Cardiac muscle cell (in vitro differentiated cells and primary cell): ENCODE data around the gene DNAJC3. TPM values are rescaled to one million over a fixed set of nuclear protein-coding genes. Genes with fewer than 3 reads are reported as not detected.
"Not testable (repeated sequence)": the region's sequence is repeated elsewhere in the genome, so short reads cannot be mapped to it uniquely, and the experiment has no call there.

Experiments used
- DNase-seq, 2 donors: peaks; one replicate each; pipeline versions ENCODE4 v3.0.0 to v3.0.0-alpha.2; 2010 to 2017; ENCODE audit warnings: low read depth in 1 of 2, low spot score in 1 of 2
- H3K27ac ChIP-seq: fragments of 200-600 bp; sonication (generic); 2 replicates; pipeline ENCODE4 v1.5.1; 2016
- H3K27me3 ChIP-seq: fragments of 200-600 bp; sonication (generic); 2 replicates; pipeline ENCODE4 v1.6.0; 2016; ENCODE audit warnings: control low read depth
- H3K36me3 ChIP-seq: fragments of 200-600 bp; sonication (generic); 2 replicates; pipeline ENCODE4 v1.5.1; 2016; ENCODE audit warnings: control low read depth
- H3K4me1 ChIP-seq: fragments of 200-600 bp; sonication (generic); 2 replicates; pipeline ENCODE4 v1.8.1; 2017; ENCODE audit warnings: low read depth, mild to moderate bottlenecking, mixed run types
- H3K4me3 ChIP-seq: fragments of 200-600 bp; sonication (generic); 2 replicates; pipeline ENCODE4 v1.5.1; 2016; ENCODE audit warnings: mild to moderate bottlenecking
- H3K9me3 ChIP-seq: fragments of 200-600 bp; sonication (generic); 2 replicates; pipeline ENCODE4 v1.5.1; 2017; ENCODE audit warnings: low read depth, mild to moderate bottlenecking, control low read depth
- polyA plus RNA-seq: library from polyadenylated mRNA; unstranded; fragments of >200 nt; fragmentation: Nextera tagmentation; extraction: Ambion mirVana; gene quantifications from 2 replicates; pipeline ENCODE4 v1.2.1, GENCODE V29; 2016
- total RNA-seq: library from RNA; depleted of rRNA; stranded (reverse); fragments of >200 nt; gene quantifications from 2 replicates; pipeline ENCODE4 v1.2.3, GENCODE V29; 2016
- TF ChIP-seq, protein P1 (sequence below): IDR thresholded peaks from 2 replicates; pipeline ENCODE4 v1.5.1; 2012; ENCODE audit warnings: low read depth, mild to moderate bottlenecking, low read length

DNAJC3 gene
- total and polyA plus RNA-seq, 2 experiments from 2014 or later: 13.6 to 15.3 TPM

DNA sequence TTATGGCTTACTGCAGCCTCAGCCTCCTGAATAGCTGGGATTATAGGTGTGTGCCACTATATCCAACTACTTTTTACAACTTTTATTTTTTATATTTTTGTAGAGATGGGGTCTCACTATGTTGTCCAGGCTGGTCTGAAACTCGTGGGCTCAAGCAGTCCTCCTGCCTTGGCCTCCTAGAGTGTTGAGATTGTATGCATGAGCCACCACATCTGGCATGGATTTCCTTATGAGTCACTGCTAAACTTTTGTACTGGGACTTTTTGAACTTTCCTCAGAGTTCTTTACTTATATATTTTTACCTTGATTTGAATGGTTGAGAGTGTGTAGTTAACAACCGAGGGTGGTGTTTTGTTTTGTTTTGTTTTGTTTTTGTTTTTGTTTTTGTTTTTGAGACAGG, 33.4 kb downstream of the DNAJC3 start:
- Histone ChIP-seq H3K4me1 (no peaks in the 10 kb centered on the region), H3K9me3 (no peaks in the 10 kb centered on the region), H3K27ac (no peak overlapping the region), H3K4me3 (no peak overlapping the region), H3K27me3 (no peaks in the 10 kb centered on the region), H3K36me3 (peaks cover 11% of the 10 kb centered on the region)
- TF ChIP-seq, protein P1, sequence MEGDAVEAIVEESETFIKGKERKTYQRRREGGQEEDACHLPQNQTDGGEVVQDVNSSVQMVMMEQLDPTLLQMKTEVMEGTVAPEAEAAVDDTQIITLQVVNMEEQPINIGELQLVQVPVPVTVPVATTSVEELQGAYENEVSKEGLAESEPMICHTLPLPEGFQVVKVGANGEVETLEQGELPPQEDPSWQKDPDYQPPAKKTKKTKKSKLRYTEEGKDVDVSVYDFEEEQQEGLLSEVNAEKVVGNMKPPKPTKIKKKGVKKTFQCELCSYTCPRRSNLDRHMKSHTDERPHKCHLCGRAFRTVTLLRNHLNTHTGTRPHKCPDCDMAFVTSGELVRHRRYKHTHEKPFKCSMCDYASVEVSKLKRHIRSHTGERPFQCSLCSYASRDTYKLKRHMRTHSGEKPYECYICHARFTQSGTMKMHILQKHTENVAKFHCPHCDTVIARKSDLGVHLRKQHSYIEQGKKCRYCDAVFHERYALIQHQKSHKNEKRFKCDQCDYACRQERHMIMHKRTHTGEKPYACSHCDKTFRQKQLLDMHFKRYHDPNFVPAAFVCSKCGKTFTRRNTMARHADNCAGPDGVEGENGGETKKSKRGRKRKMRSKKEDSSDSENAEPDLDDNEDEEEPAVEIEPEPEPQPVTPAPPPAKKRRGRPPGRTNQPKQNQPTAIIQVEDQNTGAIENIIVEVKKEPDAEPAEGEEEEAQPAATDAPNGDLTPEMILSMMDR: no peak
- DNase-seq: peak in 1 of 2 donors; percentile 61

DNA sequence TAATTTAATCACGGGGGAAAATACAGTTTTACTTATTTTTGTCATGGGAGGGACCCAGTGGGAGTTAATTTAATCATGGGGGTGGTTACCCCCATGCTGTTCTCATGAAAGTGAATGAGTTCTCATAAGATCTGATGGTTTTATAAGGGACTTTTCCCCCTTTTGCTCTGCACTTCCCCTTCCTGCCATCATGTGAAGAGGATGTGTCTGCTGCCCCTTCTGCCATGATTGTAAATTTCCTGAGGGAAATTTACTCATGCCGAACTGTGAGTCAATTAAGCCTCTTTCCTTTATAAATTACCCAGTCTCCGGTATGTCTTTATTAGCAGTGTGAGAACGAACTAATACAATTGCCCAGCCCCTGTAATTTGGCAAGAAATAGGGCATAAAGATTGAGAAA, 35.9 kb downstream of the DNAJC3 start:
- peaks cover 11% of the 10 kb centered on the region for H3K36me3 ChIP-seq
- H3K27me3 ChIP-seq: not testable (repeated sequence)

DNA sequence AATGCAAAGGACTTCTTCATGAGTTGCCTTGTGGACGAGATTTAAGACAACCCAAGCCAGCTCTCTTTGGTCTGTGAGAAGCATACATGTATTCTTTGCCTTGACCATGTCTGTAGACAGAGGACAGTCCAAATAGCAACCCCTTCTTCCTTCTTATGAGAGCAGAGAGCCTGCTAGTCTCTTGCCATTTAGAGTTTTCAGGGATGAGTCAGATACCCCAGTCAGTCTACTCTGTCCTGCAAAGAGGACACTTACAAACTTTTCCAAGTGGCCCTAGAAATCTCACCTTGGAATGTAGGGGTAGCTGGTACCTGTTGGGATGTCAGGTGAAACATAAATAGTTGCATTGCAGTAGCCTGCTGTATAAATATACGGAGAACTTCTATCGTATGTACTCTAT, 36.7 kb downstream of the DNAJC3 start:
- Histone ChIP-seq H3K27me3 (no peaks in the 10 kb centered on the region), H3K27ac (no peak overlapping the region)

More for the DNA sequence above, 35.9 kb downstream of the DNAJC3 start:
- not testable (repeated sequence) for DNase-seq, H3K9me3 ChIP-seq, H3K4me1 ChIP-seq, H3K27ac ChIP-seq, H3K4me3 ChIP-seq

DNA sequence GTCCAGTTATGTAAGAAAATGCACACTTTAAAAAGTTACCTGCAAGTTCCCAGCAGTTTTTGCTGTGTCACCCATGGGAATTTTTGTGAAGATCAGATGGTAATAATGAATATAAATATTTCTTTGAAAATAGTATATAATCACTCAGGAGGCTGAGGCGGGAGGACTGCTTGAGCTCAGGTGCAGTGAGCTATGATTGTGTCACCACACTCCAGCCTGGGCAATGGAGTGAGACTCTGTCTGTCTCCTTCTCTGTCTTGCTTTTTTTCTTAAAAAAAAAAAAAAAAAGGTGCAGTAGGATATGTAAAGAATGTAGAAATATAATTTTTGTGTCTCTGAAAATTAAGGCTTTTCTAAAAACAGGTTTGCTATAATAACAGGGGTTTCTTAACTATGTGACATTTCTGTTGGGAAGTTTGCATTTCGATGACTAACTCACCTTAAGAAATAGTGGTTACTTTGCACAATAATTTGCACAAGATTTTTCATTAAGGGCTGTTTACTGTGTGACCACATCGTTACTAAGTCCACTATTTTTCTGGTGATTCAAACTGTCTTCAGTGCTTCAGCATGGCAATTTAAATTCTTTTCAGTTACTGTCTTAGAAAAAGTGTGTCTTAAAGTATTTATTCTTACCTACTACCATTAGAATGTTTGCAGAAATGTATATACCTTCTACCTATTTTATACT, 37.3 kb downstream of the DNAJC3 start:
- H3K4me3 ChIP-seq: no peak overlapping the region
- H3K36me3 ChIP-seq: peaks cover 11% of the 10 kb centered on the region
- H3K27ac ChIP-seq: no peak overlapping the region
- peak in 1 of 2 donors; percentile 73 for DNase-seq
- TF ChIP-seq, protein P1: no peak
- no peaks in the 10 kb centered on the region for H3K9me3 ChIP-seq
- H3K27me3 ChIP-seq: no peaks in the 10 kb centered on the region
- H3K4me1 ChIP-seq: no peaks in the 10 kb centered on the region

More for the DNA sequence above, 36.7 kb downstream of the DNAJC3 start:
- Histone ChIP-seq H3K4me1 (no peaks in the 10 kb centered on the region), H3K4me3 (no peak overlapping the region), H3K36me3 (peaks cover 11% of the 10 kb centered on the region), H3K9me3 (no peaks in the 10 kb centered on the region)
- DNase-seq: no peak
- TF ChIP-seq, protein P1: no peak

DNA sequence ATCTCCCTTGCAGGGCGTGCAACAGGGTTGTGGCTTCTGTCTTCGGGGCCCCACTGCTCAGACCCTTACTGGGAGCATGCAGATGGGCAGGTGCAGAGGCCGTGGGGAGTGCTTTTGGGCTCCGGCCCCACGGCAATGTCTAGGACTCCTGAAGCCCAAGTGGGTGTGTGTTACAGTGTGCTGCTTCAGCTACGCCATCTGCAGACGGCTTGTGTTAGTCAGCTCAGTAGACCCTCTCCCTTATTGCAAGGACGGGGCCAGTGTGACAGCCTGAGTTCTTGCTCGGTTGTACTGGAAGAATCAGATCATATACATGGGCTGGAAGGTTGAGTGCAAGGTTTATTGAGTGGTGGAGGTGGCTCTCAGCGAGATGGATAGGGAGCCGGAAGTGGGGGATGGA, 39.3 kb downstream of the DNAJC3 start:
- H3K4me3 ChIP-seq: no peak overlapping the region
- H3K36me3 ChIP-seq: peaks cover 6% of the 10 kb centered on the region
- no peaks in the 10 kb centered on the region for H3K9me3 ChIP-seq
- H3K4me1 ChIP-seq: no peaks in the 10 kb centered on the region
- no peak overlapping the region for H3K27ac ChIP-seq
- H3K27me3 ChIP-seq: no peaks in the 10 kb centered on the region
- TF ChIP-seq, protein P1: no peak
- no peak for DNase-seq

DNA sequence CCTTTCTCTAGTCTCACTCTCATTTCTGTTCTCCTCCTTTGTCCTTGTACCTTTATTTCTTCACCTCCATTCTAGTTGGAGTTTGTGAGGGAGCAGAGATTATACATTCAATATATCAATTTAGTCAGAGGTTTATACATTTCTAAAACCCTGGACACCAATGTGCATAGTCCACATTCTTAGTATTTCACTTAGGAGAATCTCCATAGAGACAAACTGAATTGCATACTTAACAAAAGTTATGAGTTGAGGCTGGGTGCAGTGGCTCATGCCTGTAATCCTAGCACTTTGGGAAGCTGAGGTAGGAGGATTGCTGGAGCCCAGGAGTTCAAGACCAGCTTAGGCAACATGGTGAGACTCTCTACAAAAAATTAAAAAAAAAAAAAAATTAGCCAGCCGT, 45.3 kb downstream of the DNAJC3 start:
- Histone ChIP-seq H3K9me3 (no peaks in the 10 kb centered on the region), H3K36me3 (peaks cover 3% of the 10 kb centered on the region), H3K27ac (peak overlapping the region; percentile 77), H3K4me1 (peaks cover 8% of the 10 kb centered on the region), H3K27me3 (no peaks in the 10 kb centered on the region), H3K4me3 (no peak overlapping the region)
- no peak for DNase-seq
- TF ChIP-seq, protein P1: no peak
